GM19452 (cell line): Measurements from ENCODE around the gene KANSL3.
"Not testable (repeated sequence)": the region's sequence is repeated elsewhere in the genome, so short reads cannot be mapped to it uniquely, and the experiment has no call there.

Source experiments
- ATAC-seq: cut with Tn5 transposase; IDR thresholded peaks from one replicate; pipeline ENCODE4 v1.9.1; 2021; ENCODE audit not compliant: unreplicated experiment

KANSL3 gene

GRCh38 chr2:96638144-96639121 is at the start of gene KANSL3:
Gene KANSL3 (minus strand): TSS chr2:96638312. CDS start chr2:96637135, 1,177 bp downstream.
- peak; percentile 65 for ATAC-seq

- ATAC-seq, result no peak
Measured at GRCh38 chr2:96687266-96687665, 49.2 kb upstream of the KANSL3 start.

GRCh38 chr2:96685577-96686459 is 47.7 kb upstream of the KANSL3 start:
- ATAC-seq, result no peak

GRCh38 chr2:96684883-96685576 is 46.9 kb upstream of the KANSL3 start:
- no peak for ATAC-seq

GRCh38 chr2:96683972-96684820 is 46.1 kb upstream of the KANSL3 start:
- no peak for ATAC-seq

GRCh38 chr2:96683307-96683706 is 45.2 kb upstream of the KANSL3 start:
- no peak for ATAC-seq

- ATAC-seq, result no peak
Measured at GRCh38 chr2:96681540-96681939, 43.4 kb upstream of the KANSL3 start.

- no peak for ATAC-seq
Measured at GRCh38 chr2:96680561-96681141, 42.5 kb upstream of the KANSL3 start.

GRCh38 chr2:96679848-96680247 is 41.7 kb upstream of the KANSL3 start:
- ATAC-seq, result no peak

- no peak for ATAC-seq
Measured at GRCh38 chr2:96669539-96670215, 31.6 kb upstream of the KANSL3 start.

- no peak for ATAC-seq
Measured at GRCh38 chr2:96668771-96669170, 30.7 kb upstream of the KANSL3 start.

GRCh38 chr2:96665717-96666116 is 27.6 kb upstream of the KANSL3 start:
- not testable (repeated sequence) for ATAC-seq

- ATAC-seq, result no peak
Measured at GRCh38 chr2:96665083-96665569, 27.0 kb upstream of the KANSL3 start.

- ATAC-seq, result no peak
Measured at GRCh38 chr2:96664366-96664925, 26.3 kb upstream of the KANSL3 start.

GRCh38 chr2:96663829-96664228 is 25.7 kb upstream of the KANSL3 start:
- ATAC-seq, result no peak

GRCh38 chr2:96663177-96663576 is 25.1 kb upstream of the KANSL3 start:
- ATAC-seq, result no peak

GRCh38 chr2:96662360-96662759 is 24.2 kb upstream of the KANSL3 start:
- ATAC-seq, result no peak

- ATAC-seq, result no peak
Measured at GRCh38 chr2:96661324-96661723, 23.2 kb upstream of the KANSL3 start.

- no peak for ATAC-seq
Measured at GRCh38 chr2:96656540-96656939, 18.4 kb upstream of the KANSL3 start.
